ENCODE data around the gene AKAP9. TPM values are rescaled to one million over a fixed set of nuclear protein-coding genes. Genes with fewer than 3 reads are reported as not detected.

Gene AKAP9
- total and polyA plus RNA-seq, 9 of the 15 experiments (the other 6 are each of a cell fraction or from before 2014, with no cell fraction given): 25.5 to 80.9 (median 46.3) TPM

DNA sequence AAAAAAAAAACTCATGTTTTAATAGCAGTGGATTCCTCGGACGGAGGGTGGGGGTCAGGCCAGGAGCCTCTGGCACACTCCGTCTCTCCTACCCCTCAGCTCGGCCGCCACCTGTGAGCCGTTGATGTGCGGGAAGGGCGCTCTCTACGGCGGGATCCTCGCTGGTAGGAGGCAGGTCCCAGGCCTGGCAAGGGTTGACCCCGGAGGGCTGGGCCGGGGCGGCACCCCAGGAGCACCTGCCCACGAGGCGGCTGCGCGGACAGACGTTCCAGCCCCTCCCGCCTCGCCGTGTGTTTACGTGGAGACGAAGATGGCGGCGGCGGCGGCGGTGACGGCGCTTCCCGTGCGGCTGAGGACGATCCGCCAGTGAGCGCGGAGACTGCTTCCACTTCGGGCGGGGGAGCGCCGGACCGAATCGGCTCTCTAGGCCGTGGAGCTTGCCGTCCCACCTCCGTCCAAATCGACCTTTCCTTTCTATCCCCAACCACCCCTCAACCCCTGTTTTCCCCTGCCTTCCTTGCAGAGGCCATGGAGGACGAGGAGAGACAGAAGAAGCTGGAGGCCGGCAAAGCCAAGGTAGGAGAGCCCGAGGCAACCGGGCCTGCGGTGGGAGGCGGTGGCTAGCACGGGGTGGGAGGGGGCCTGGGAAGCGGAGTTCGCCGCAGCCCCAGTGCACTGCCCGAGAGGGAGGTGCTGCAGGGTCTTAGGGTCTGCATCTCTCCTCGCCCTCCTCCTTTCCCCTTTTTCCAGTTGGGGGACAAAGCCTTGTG is at the start of gene AKAP9 (continued):
- TF ChIP-seq, protein P1, sequence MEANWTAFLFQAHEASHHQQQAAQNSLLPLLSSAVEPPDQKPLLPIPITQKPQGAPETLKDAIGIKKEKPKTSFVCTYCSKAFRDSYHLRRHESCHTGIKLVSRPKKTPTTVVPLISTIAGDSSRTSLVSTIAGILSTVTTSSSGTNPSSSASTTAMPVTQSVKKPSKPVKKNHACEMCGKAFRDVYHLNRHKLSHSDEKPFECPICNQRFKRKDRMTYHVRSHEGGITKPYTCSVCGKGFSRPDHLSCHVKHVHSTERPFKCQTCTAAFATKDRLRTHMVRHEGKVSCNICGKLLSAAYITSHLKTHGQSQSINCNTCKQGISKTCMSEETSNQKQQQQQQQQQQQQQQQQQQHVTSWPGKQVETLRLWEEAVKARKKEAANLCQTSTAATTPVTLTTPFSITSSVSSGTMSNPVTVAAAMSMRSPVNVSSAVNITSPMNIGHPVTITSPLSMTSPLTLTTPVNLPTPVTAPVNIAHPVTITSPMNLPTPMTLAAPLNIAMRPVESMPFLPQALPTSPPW (CRISPR knock-in tag; IDR thresholded peaks at IDR 0.05): peak; percentile 91
- TF ChIP-seq CREB3 (tag; conservative IDR thresholded peaks at IDR 0.05; ENCODE audit: low read depth): 0 out of 2 replicates have a peak, but pooled peaks have one; percentile 33
- TF ChIP-seq CEBPZ (IDR thresholded peaks at IDR 0.05; ENCODE audit: borderline replicate concordance, low read depth, low read length): no peak
- TF ChIP-seq ZFPM2 (CRISPR knock-in tag; IDR thresholded peaks at IDR 0.05): no peak
- no peak for TF ChIP-seq SPI1 (IDR thresholded peaks at IDR 0.05; ENCODE audit: borderline replicate concordance, low read depth, low read length)
- no peak for TF ChIP-seq BACH1 (tag; IDR thresholded peaks at IDR 0.05)
- no peak for TF ChIP-seq SMAD2 (IDR thresholded peaks at IDR 0.05; ENCODE audit: low read depth, low read length)
- TF ChIP-seq, protein P2, sequence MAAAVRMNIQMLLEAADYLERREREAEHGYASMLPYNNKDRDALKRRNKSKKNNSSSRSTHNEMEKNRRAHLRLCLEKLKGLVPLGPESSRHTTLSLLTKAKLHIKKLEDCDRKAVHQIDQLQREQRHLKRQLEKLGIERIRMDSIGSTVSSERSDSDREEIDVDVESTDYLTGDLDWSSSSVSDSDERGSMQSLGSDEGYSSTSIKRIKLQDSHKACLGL (CRISPR knock-in tag; IDR thresholded peaks at IDR 0.05; ENCODE audit: borderline replicate concordance, poor library complexity, severe bottlenecking): no peak
- TF ChIP-seq, protein P3, sequence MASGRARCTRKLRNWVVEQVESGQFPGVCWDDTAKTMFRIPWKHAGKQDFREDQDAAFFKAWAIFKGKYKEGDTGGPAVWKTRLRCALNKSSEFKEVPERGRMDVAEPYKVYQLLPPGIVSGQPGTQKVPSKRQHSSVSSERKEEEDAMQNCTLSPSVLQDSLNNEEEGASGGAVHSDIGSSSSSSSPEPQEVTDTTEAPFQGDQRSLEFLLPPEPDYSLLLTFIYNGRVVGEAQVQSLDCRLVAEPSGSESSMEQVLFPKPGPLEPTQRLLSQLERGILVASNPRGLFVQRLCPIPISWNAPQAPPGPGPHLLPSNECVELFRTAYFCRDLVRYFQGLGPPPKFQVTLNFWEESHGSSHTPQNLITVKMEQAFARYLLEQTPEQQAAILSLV (tag; IDR thresholded peaks at IDR 0.05): no peak
- TF ChIP-seq YY1 (IDR thresholded peaks at IDR 0.05; ENCODE audit: borderline replicate concordance in 1 of 3, control insufficient read depth in 1 of 3, extremely low read depth in 1 of 3, insufficient read depth in 3 of 3, insufficient read length in 1 of 3, insufficient replicate concordance in 2 of 3, low read depth in 1 of 3, low read length in 2 of 3): peak; percentile 87 to 97 (median 97)
- TF ChIP-seq BCL6 (CRISPR knock-in tag; IDR thresholded peaks at IDR 0.05): no peak
- peak; percentile 15; the same call in 1 of the 2 replicates for TF ChIP-seq XRCC5 (IDR thresholded peaks at IDR 0.05; ENCODE audit: low read depth, low read length)
- no peak for TF ChIP-seq ZNF431 (CRISPR knock-in tag; IDR thresholded peaks at IDR 0.05)
- no peak; the same call in 1 of the 2 replicates for TF ChIP-seq OTX1 (CRISPR knock-in tag; IDR thresholded peaks at IDR 0.05)
- TF ChIP-seq MECOM (CRISPR knock-in tag; IDR thresholded peaks at IDR 0.05): no peak
- TF ChIP-seq, protein P4, sequence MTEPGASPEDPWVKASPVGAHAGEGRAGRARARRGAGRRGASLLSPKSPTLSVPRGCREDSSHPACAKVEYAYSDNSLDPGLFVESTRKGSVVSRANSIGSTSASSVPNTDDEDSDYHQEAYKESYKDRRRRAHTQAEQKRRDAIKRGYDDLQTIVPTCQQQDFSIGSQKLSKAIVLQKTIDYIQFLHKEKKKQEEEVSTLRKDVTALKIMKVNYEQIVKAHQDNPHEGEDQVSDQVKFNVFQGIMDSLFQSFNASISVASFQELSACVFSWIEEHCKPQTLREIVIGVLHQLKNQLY (CRISPR knock-in tag; conservative IDR thresholded peaks at IDR 0.05): no peak
- TF ChIP-seq SP1 (CRISPR knock-in tag; IDR thresholded peaks at IDR 0.05): no peak; the same call in 1 of the 2 replicates
- no peak for TF ChIP-seq ZFP36 (IDR thresholded peaks at IDR 0.05; ENCODE audit: low read depth, low read length, partially characterized antibody)
